ENCODE results near the gene GNG4.
"Not testable (repeated sequence)": the region's sequence is repeated elsewhere in the genome, so short reads cannot be mapped to it uniquely, and the experiment has no call there.

GNG4 gene

GRCh38 chr1:235608278-235608677 lies 41.3 kb downstream of the GNG4 start:
- H3K4me3 ChIP-seq (ENCODE audit: low read length in 2 of 2): no peak overlapping the region
- H3K27ac ChIP-seq (ENCODE audit: low read depth in 2 of 2, low read length in 2 of 2): no peak overlapping the region
- peaks cover 0 to 3% of the 10 kb centered on the region in 2 donors for H3K4me1 ChIP-seq (ENCODE audit: control insufficient read depth in 2 of 2, insufficient read depth in 2 of 2, low read length in 2 of 2)

GRCh38 chr1:235607284-235607683 lies 42.3 kb downstream of the GNG4 start:
- Histone ChIP-seq H3K4me3 (ENCODE audit: low read length in 2 of 2) (no peak overlapping the region), H3K4me1 (ENCODE audit: control insufficient read depth in 2 of 2, insufficient read depth in 2 of 2, low read length in 2 of 2) (no peaks in the 10 kb centered on the region), H3K27ac (ENCODE audit: low read depth in 2 of 2, low read length in 2 of 2) (no peak overlapping the region), H3K9me3 (ENCODE audit: control insufficient read depth in 2 of 2, low read length in 2 of 2) (no peaks in the 10 kb centered on the region), H3K9ac (ENCODE audit: low read depth in 1 of 2, low read length in 2 of 2) (no peak overlapping the region), H3K27me3 (ENCODE audit: control insufficient read depth in 2 of 2, insufficient read depth in 2 of 2, low read length in 2 of 2) (no peaks in the 10 kb centered on the region), H3K36me3 (ENCODE audit: control insufficient read depth in 2 of 2, insufficient read depth in 2 of 2, low read length in 2 of 2) (no peaks in the 10 kb centered on the region)

More at GRCh38 chr1:235608278-235608677, 41.3 kb downstream of the GNG4 start:
- Histone ChIP-seq H3K9ac (ENCODE audit: low read depth in 1 of 2, low read length in 2 of 2) (no peak overlapping the region), H3K9me3 (ENCODE audit: control insufficient read depth in 2 of 2, low read length in 2 of 2) (no peaks in the 10 kb centered on the region), H3K36me3 (ENCODE audit: control insufficient read depth in 2 of 2, insufficient read depth in 2 of 2, low read length in 2 of 2) (no peaks in the 10 kb centered on the region), H3K27me3 (ENCODE audit: control insufficient read depth in 2 of 2, insufficient read depth in 2 of 2, low read length in 2 of 2) (no peaks in the 10 kb centered on the region)

GRCh38 chr1:235601104-235601503 lies 48.5 kb downstream of the GNG4 start:
- H3K27me3 ChIP-seq (ENCODE audit: control insufficient read depth in 2 of 2, insufficient read depth in 2 of 2, low read length in 2 of 2): no peaks in the 10 kb centered on the region
- H3K9me3 ChIP-seq (ENCODE audit: control insufficient read depth in 2 of 2, low read length in 2 of 2): no peaks in the 10 kb centered on the region
- no peaks in the 10 kb centered on the region for H3K36me3 ChIP-seq (ENCODE audit: control insufficient read depth in 2 of 2, insufficient read depth in 2 of 2, low read length in 2 of 2)
- no peaks in the 10 kb centered on the region for H3K4me1 ChIP-seq (ENCODE audit: control insufficient read depth in 2 of 2, insufficient read depth in 2 of 2, low read length in 2 of 2)
- no peak overlapping the region for H3K9ac ChIP-seq (ENCODE audit: low read depth in 1 of 2, low read length in 2 of 2)
- no peak overlapping the region for H3K4me3 ChIP-seq (ENCODE audit: low read length in 2 of 2)
- no peak overlapping the region for H3K27ac ChIP-seq (ENCODE audit: low read depth in 2 of 2, low read length in 2 of 2)

GRCh38 chr1:235599536-235599935 lies 50.0 kb downstream of the GNG4 start:
- H3K27me3 ChIP-seq (ENCODE audit: control insufficient read depth in 2 of 2, insufficient read depth in 2 of 2, low read length in 2 of 2): no peaks in the 10 kb centered on the region
- no peaks in the 10 kb centered on the region for H3K9me3 ChIP-seq (ENCODE audit: control insufficient read depth in 2 of 2, low read length in 2 of 2)
- no peak overlapping the region for H3K9ac ChIP-seq (ENCODE audit: low read depth in 1 of 2, low read length in 2 of 2)
- no peaks in the 10 kb centered on the region for H3K4me1 ChIP-seq (ENCODE audit: control insufficient read depth in 2 of 2, insufficient read depth in 2 of 2, low read length in 2 of 2)
- H3K4me3 ChIP-seq (ENCODE audit: low read length in 2 of 2): no peak overlapping the region
- no peaks in the 10 kb centered on the region for H3K36me3 ChIP-seq (ENCODE audit: control insufficient read depth in 2 of 2, insufficient read depth in 2 of 2, low read length in 2 of 2)
- H3K27ac ChIP-seq (ENCODE audit: low read depth in 2 of 2, low read length in 2 of 2): no peak overlapping the region

- Histone ChIP-seq H3K9ac (ENCODE audit: low read depth in 1 of 2, low read length in 2 of 2) (no peak overlapping the region), H3K9me3 (ENCODE audit: control insufficient read depth in 2 of 2, low read length in 2 of 2) (no peaks in the 10 kb centered on the region), H3K27me3 (ENCODE audit: control insufficient read depth in 2 of 2, insufficient read depth in 2 of 2, low read length in 2 of 2) (no peaks in the 10 kb centered on the region), H3K27ac (ENCODE audit: low read depth in 2 of 2, low read length in 2 of 2) (no peak overlapping the region), H3K4me1 (ENCODE audit: control insufficient read depth in 2 of 2, insufficient read depth in 2 of 2, low read length in 2 of 2) (no peaks in the 10 kb centered on the region), H3K4me3 (ENCODE audit: low read length in 2 of 2) (no peak overlapping the region), H3K36me3 (ENCODE audit: control insufficient read depth in 2 of 2, insufficient read depth in 2 of 2, low read length in 2 of 2) (no peaks in the 10 kb centered on the region)
Observed at GRCh38 chr1:235597867-235598553, 51.6 kb downstream of the GNG4 start.

- H3K4me1 ChIP-seq (ENCODE audit: control insufficient read depth in 2 of 2, insufficient read depth in 2 of 2, low read length in 2 of 2): no peaks in the 10 kb centered on the region
- H3K9me3 ChIP-seq (ENCODE audit: control insufficient read depth in 2 of 2, low read length in 2 of 2): no peaks in the 10 kb centered on the region
- no peak overlapping the region for H3K27ac ChIP-seq (ENCODE audit: low read depth in 2 of 2, low read length in 2 of 2)
- no peaks in the 10 kb centered on the region for H3K36me3 ChIP-seq (ENCODE audit: control insufficient read depth in 2 of 2, insufficient read depth in 2 of 2, low read length in 2 of 2)
- H3K9ac ChIP-seq (ENCODE audit: low read depth in 1 of 2, low read length in 2 of 2): no peak overlapping the region
- no peak overlapping the region for H3K4me3 ChIP-seq (ENCODE audit: low read length in 2 of 2)
- H3K27me3 ChIP-seq (ENCODE audit: control insufficient read depth in 2 of 2, insufficient read depth in 2 of 2, low read length in 2 of 2): no peaks in the 10 kb centered on the region
Observed at GRCh38 chr1:235595079-235595478, 54.5 kb downstream of the GNG4 start.

GRCh38 chr1:235594281-235594895 lies 55.2 kb downstream of the GNG4 start:
- H3K9me3 ChIP-seq (ENCODE audit: control insufficient read depth in 2 of 2, low read length in 2 of 2); H3K27me3 ChIP-seq (ENCODE audit: control insufficient read depth in 2 of 2, insufficient read depth in 2 of 2, low read length in 2 of 2); H3K27ac ChIP-seq (ENCODE audit: low read depth in 2 of 2, low read length in 2 of 2): not testable (repeated sequence)

GRCh38 chr1:235588916-235589515 lies 60.6 kb downstream of the GNG4 start:
- no peaks in the 10 kb centered on the region for H3K27me3 ChIP-seq (ENCODE audit: control insufficient read depth in 2 of 2, insufficient read depth in 2 of 2, low read length in 2 of 2)
- H3K36me3 ChIP-seq (ENCODE audit: control insufficient read depth in 2 of 2, insufficient read depth in 2 of 2, low read length in 2 of 2): no peaks in the 10 kb centered on the region
- H3K9ac ChIP-seq (ENCODE audit: low read depth in 1 of 2, low read length in 2 of 2): no peak overlapping the region
- no peak overlapping the region for H3K4me3 ChIP-seq (ENCODE audit: low read length in 2 of 2)
- H3K9me3 ChIP-seq (ENCODE audit: control insufficient read depth in 2 of 2, low read length in 2 of 2): peaks cover 0 to 2% of the 10 kb centered on the region in 2 donors
- no peaks in the 10 kb centered on the region for H3K4me1 ChIP-seq (ENCODE audit: control insufficient read depth in 2 of 2, insufficient read depth in 2 of 2, low read length in 2 of 2)
- H3K27ac ChIP-seq (ENCODE audit: low read depth in 2 of 2, low read length in 2 of 2): no peak overlapping the region

More at GRCh38 chr1:235594281-235594895, 55.2 kb downstream of the GNG4 start:
- H3K4me3 ChIP-seq (ENCODE audit: low read length in 2 of 2); H3K4me1 ChIP-seq (ENCODE audit: control insufficient read depth in 2 of 2, insufficient read depth in 2 of 2, low read length in 2 of 2); H3K9ac ChIP-seq (ENCODE audit: low read depth in 1 of 2, low read length in 2 of 2); H3K36me3 ChIP-seq (ENCODE audit: control insufficient read depth in 2 of 2, insufficient read depth in 2 of 2, low read length in 2 of 2): not testable (repeated sequence)

GRCh38 chr1:235588156-235588555 lies 61.4 kb downstream of the GNG4 start:
- H3K4me3 ChIP-seq (ENCODE audit: low read length in 2 of 2): no peak overlapping the region
- H3K27ac ChIP-seq (ENCODE audit: low read depth in 2 of 2, low read length in 2 of 2): no peak overlapping the region
- no peaks in the 10 kb centered on the region for H3K36me3 ChIP-seq (ENCODE audit: control insufficient read depth in 2 of 2, insufficient read depth in 2 of 2, low read length in 2 of 2)
- peaks cover 0 to 2% of the 10 kb centered on the region in 2 donors for H3K9me3 ChIP-seq (ENCODE audit: control insufficient read depth in 2 of 2, low read length in 2 of 2)
- no peaks in the 10 kb centered on the region for H3K4me1 ChIP-seq (ENCODE audit: control insufficient read depth in 2 of 2, insufficient read depth in 2 of 2, low read length in 2 of 2)
- H3K27me3 ChIP-seq (ENCODE audit: control insufficient read depth in 2 of 2, insufficient read depth in 2 of 2, low read length in 2 of 2): no peaks in the 10 kb centered on the region
- H3K9ac ChIP-seq (ENCODE audit: low read depth in 1 of 2, low read length in 2 of 2): no peak overlapping the region

- Histone ChIP-seq H3K9me3 (ENCODE audit: control insufficient read depth in 2 of 2, low read length in 2 of 2) (peaks cover 0 to 2% of the 10 kb centered on the region in 2 donors), H3K4me3 (ENCODE audit: low read length in 2 of 2) (no peak overlapping the region), H3K27ac (ENCODE audit: low read depth in 2 of 2, low read length in 2 of 2) (no peak overlapping the region), H3K36me3 (ENCODE audit: control insufficient read depth in 2 of 2, insufficient read depth in 2 of 2, low read length in 2 of 2) (no peaks in the 10 kb centered on the region), H3K27me3 (ENCODE audit: control insufficient read depth in 2 of 2, insufficient read depth in 2 of 2, low read length in 2 of 2) (no peaks in the 10 kb centered on the region), H3K4me1 (ENCODE audit: control insufficient read depth in 2 of 2, insufficient read depth in 2 of 2, low read length in 2 of 2) (no peaks in the 10 kb centered on the region), H3K9ac (ENCODE audit: low read depth in 1 of 2, low read length in 2 of 2) (no peak overlapping the region)
Observed at GRCh38 chr1:235586992-235587391, 62.6 kb downstream of the GNG4 start.
